Measurements from ENCODE around the gene XYLT2.
"Not testable (repeated sequence)": the region's sequence is repeated elsewhere in the genome, so short reads cannot be mapped to it uniquely, and the experiment has no call there.

Gene XYLT2

GRCh38 chr17:50312308-50312707, 33.6 kb upstream of the XYLT2 start:
- DNase-seq (ENCODE audit: low spot score): no peak
- Mint-ChIP-seq H3K27ac (no peak overlapping the region), H3K4me1 (ENCODE audit: low read depth) (peaks cover 27% of the 10 kb centered on the region), H3K36me3 (ENCODE audit: low read depth) (no peaks in the 10 kb centered on the region), H3K9me3 (no peaks in the 10 kb centered on the region), H3K4me3 (no peak overlapping the region), H3K27me3 (ENCODE audit: low read depth) (no peaks in the 10 kb centered on the region)

GRCh38 chr17:50314456-50315011, 31.4 kb upstream of the XYLT2 start:
- H3K4me1 Mint-ChIP-seq (ENCODE audit: low read depth): peaks cover 18% of the 10 kb centered on the region
- H3K27ac Mint-ChIP-seq: no peak overlapping the region
- no peak for DNase-seq (ENCODE audit: low spot score)
- H3K9me3 Mint-ChIP-seq: no peaks in the 10 kb centered on the region
- H3K36me3 Mint-ChIP-seq (ENCODE audit: low read depth): no peaks in the 10 kb centered on the region
- no peak overlapping the region for H3K4me3 Mint-ChIP-seq
- no peaks in the 10 kb centered on the region for H3K27me3 Mint-ChIP-seq (ENCODE audit: low read depth)

GRCh38 chr17:50316016-50316587, 29.8 kb upstream of the XYLT2 start:
- no peaks in the 10 kb centered on the region for H3K36me3 Mint-ChIP-seq (ENCODE audit: low read depth)
- H3K27ac Mint-ChIP-seq: no peak overlapping the region
- H3K4me1 Mint-ChIP-seq (ENCODE audit: low read depth): peaks cover 9% of the 10 kb centered on the region
- no peak for DNase-seq (ENCODE audit: low spot score)
- H3K4me3 Mint-ChIP-seq: no peak overlapping the region
- no peaks in the 10 kb centered on the region for H3K27me3 Mint-ChIP-seq (ENCODE audit: low read depth)
- no peaks in the 10 kb centered on the region for H3K9me3 Mint-ChIP-seq

GRCh38 chr17:50316660-50317059, 29.3 kb upstream of the XYLT2 start:
- not testable (repeated sequence) for H3K27ac Mint-ChIP-seq; H3K27me3 Mint-ChIP-seq (ENCODE audit: low read depth); DNase-seq (ENCODE audit: low spot score); H3K4me3 Mint-ChIP-seq; H3K36me3 Mint-ChIP-seq (ENCODE audit: low read depth); H3K4me1 Mint-ChIP-seq (ENCODE audit: low read depth); H3K9me3 Mint-ChIP-seq

- Mint-ChIP-seq H3K27me3 (ENCODE audit: low read depth) (no peaks in the 10 kb centered on the region), H3K36me3 (ENCODE audit: low read depth) (no peaks in the 10 kb centered on the region), H3K4me3 (no peak overlapping the region), H3K27ac (no peak overlapping the region), H3K4me1 (ENCODE audit: low read depth) (peaks cover 5% of the 10 kb centered on the region), H3K9me3 (no peaks in the 10 kb centered on the region)
- no peak for DNase-seq (ENCODE audit: low spot score)
Measured at GRCh38 chr17:50317121-50317520, 28.8 kb upstream of the XYLT2 start.

GRCh38 chr17:50318501-50319285, 27.2 kb upstream of the XYLT2 start:
- Mint-ChIP-seq H3K27ac (no peak overlapping the region), H3K4me1 (ENCODE audit: low read depth) (peaks cover 5% of the 10 kb centered on the region), H3K27me3 (ENCODE audit: low read depth) (no peaks in the 10 kb centered on the region), H3K36me3 (ENCODE audit: low read depth) (no peaks in the 10 kb centered on the region), H3K9me3 (no peaks in the 10 kb centered on the region), H3K4me3 (no peak overlapping the region)
- DNase-seq (ENCODE audit: low spot score): no peak

GRCh38 chr17:50319306-50320004, 26.5 kb upstream of the XYLT2 start:
- Mint-ChIP-seq H3K27me3 (ENCODE audit: low read depth) (no peaks in the 10 kb centered on the region), H3K36me3 (ENCODE audit: low read depth) (no peaks in the 10 kb centered on the region), H3K27ac (no peak overlapping the region), H3K4me3 (no peak overlapping the region), H3K4me1 (ENCODE audit: low read depth) (peaks cover 5% of the 10 kb centered on the region), H3K9me3 (no peaks in the 10 kb centered on the region)
- no peak for DNase-seq (ENCODE audit: low spot score)

GRCh38 chr17:50322271-50322670, 23.7 kb upstream of the XYLT2 start:
- no peaks in the 10 kb centered on the region for H3K27me3 Mint-ChIP-seq (ENCODE audit: low read depth)
- no peak overlapping the region for H3K4me3 Mint-ChIP-seq
- H3K9me3 Mint-ChIP-seq: no peaks in the 10 kb centered on the region
- DNase-seq (ENCODE audit: low spot score): no peak
- H3K4me1 Mint-ChIP-seq (ENCODE audit: low read depth): peaks cover 10% of the 10 kb centered on the region
- H3K36me3 Mint-ChIP-seq (ENCODE audit: low read depth): no peaks in the 10 kb centered on the region
- H3K27ac Mint-ChIP-seq: no peak overlapping the region

GRCh38 chr17:50323060-50323459, 22.9 kb upstream of the XYLT2 start:
- peaks cover 10% of the 10 kb centered on the region for H3K4me1 Mint-ChIP-seq (ENCODE audit: low read depth)
- no peak overlapping the region for H3K4me3 Mint-ChIP-seq
- no peaks in the 10 kb centered on the region for H3K27me3 Mint-ChIP-seq (ENCODE audit: low read depth)
- no peak overlapping the region for H3K27ac Mint-ChIP-seq
- no peaks in the 10 kb centered on the region for H3K9me3 Mint-ChIP-seq
- no peaks in the 10 kb centered on the region for H3K36me3 Mint-ChIP-seq (ENCODE audit: low read depth)
- no peak for DNase-seq (ENCODE audit: low spot score)

- H3K27ac Mint-ChIP-seq: no peak overlapping the region
Measured at GRCh38 chr17:50325906-50326305, 20.0 kb upstream of the XYLT2 start.

GRCh38 chr17:50326831-50327364, 19.0 kb upstream of the XYLT2 start:
- peaks cover 18% of the 10 kb centered on the region for H3K4me1 Mint-ChIP-seq (ENCODE audit: low read depth)
- peak overlapping the region; percentile 54 for H3K4me3 Mint-ChIP-seq
- DNase-seq (ENCODE audit: low spot score): peak; percentile 59
- H3K9me3 Mint-ChIP-seq: no peaks in the 10 kb centered on the region
- peak overlapping the region; percentile 83 for H3K27ac Mint-ChIP-seq
- H3K27me3 Mint-ChIP-seq (ENCODE audit: low read depth): no peaks in the 10 kb centered on the region
- H3K36me3 Mint-ChIP-seq (ENCODE audit: low read depth): no peaks in the 10 kb centered on the region

More at GRCh38 chr17:50325906-50326305, 20.0 kb upstream of the XYLT2 start:
- H3K4me1 Mint-ChIP-seq (ENCODE audit: low read depth): peaks cover 15% of the 10 kb centered on the region
- H3K36me3 Mint-ChIP-seq (ENCODE audit: low read depth): no peaks in the 10 kb centered on the region
- no peaks in the 10 kb centered on the region for H3K27me3 Mint-ChIP-seq (ENCODE audit: low read depth)
- no peak overlapping the region for H3K4me3 Mint-ChIP-seq
- no peak for DNase-seq (ENCODE audit: low spot score)
- H3K9me3 Mint-ChIP-seq: no peaks in the 10 kb centered on the region

GRCh38 chr17:50328363-50329325, 17.3 kb upstream of the XYLT2 start:
- Mint-ChIP-seq H3K36me3 (ENCODE audit: low read depth) (no peaks in the 10 kb centered on the region), H3K9me3 (no peaks in the 10 kb centered on the region), H3K27me3 (ENCODE audit: low read depth) (no peaks in the 10 kb centered on the region), H3K27ac (no peak overlapping the region), H3K4me1 (ENCODE audit: low read depth) (peaks cover 26% of the 10 kb centered on the region), H3K4me3 (no peak overlapping the region)
- no peak for DNase-seq (ENCODE audit: low spot score)

GRCh38 chr17:50329716-50330115, 16.2 kb upstream of the XYLT2 start:
- Mint-ChIP-seq H3K9me3 (no peaks in the 10 kb centered on the region), H3K4me3 (no peak overlapping the region), H3K4me1 (ENCODE audit: low read depth) (peaks cover 29% of the 10 kb centered on the region), H3K27ac (no peak overlapping the region), H3K27me3 (ENCODE audit: low read depth) (no peaks in the 10 kb centered on the region), H3K36me3 (ENCODE audit: low read depth) (no peaks in the 10 kb centered on the region)
- DNase-seq (ENCODE audit: low spot score): no peak
